ENCODE results near the gene HAUS2.

- TF ChIP-seq, protein P1, sequence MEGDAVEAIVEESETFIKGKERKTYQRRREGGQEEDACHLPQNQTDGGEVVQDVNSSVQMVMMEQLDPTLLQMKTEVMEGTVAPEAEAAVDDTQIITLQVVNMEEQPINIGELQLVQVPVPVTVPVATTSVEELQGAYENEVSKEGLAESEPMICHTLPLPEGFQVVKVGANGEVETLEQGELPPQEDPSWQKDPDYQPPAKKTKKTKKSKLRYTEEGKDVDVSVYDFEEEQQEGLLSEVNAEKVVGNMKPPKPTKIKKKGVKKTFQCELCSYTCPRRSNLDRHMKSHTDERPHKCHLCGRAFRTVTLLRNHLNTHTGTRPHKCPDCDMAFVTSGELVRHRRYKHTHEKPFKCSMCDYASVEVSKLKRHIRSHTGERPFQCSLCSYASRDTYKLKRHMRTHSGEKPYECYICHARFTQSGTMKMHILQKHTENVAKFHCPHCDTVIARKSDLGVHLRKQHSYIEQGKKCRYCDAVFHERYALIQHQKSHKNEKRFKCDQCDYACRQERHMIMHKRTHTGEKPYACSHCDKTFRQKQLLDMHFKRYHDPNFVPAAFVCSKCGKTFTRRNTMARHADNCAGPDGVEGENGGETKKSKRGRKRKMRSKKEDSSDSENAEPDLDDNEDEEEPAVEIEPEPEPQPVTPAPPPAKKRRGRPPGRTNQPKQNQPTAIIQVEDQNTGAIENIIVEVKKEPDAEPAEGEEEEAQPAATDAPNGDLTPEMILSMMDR (conservative IDR thresholded peaks at IDR 0.05): peak; percentile 50; the same call in 1 of the 2 replicates
- TF ChIP-seq EZH2 (IDR thresholded peaks at IDR 0.05; ENCODE audit: low read depth): no peak
Measured at GRCh38 chr15:42591238-42591934, 42.7 kb downstream of the HAUS2 start.
